GM19452 (cell line): ENCODE results near the gene AKAIN1.

Experiments used
- ATAC-seq: cut with Tn5 transposase; IDR thresholded peaks from one replicate; pipeline ENCODE4 v1.9.1; 2021; ENCODE audit not compliant: unreplicated experiment

The AKAIN1 gene

DNA sequence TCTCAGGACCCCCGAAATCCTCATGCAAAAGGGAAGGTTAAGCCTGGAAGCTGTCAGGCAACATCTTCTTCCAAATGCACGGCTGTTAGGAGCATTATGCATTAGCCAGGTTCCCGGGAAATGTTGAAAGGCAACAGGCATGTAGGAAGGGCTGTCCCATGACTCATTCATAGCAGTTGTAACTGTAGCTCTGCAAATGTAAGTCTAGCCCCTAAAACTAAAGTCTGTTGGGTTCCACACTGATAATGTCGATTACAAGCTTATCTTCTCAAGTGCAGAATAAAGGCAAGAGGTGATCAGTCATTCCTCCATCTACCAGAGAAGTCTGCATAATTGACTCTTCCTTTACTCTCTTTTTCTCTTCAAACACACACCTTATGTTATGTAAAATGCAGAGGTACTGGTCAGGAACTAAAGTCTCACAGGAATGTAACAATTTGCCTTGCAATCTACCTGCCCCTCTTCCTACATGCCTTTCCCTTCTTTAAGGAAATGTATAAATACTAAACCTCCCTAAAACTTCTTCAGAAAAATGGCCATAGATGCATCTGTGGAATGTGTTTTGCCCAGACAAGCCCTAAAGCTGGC lies 99.8 kb downstream of the AKAIN1 start:
- ATAC-seq = no peak

DNA sequence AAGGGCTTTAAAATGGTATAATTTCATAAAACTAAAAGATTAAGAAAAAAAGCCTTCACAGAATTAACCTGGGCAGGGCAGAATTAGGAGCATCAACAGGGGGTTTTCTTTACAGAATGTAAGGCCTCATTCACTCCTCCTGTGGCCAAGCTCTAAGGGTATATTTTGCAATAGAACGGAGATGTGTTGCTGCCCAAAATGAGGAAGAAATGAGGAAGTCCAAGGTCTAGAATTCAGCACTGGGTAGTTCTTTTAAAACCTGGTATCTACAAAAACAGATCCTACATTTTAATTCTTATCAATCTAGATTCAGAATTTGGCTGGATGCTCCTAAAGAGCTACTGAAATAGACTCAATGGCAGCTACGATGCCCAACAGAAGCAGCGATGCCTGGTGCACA lies 101.8 kb downstream of the AKAIN1 start:
- no peak for ATAC-seq

DNA sequence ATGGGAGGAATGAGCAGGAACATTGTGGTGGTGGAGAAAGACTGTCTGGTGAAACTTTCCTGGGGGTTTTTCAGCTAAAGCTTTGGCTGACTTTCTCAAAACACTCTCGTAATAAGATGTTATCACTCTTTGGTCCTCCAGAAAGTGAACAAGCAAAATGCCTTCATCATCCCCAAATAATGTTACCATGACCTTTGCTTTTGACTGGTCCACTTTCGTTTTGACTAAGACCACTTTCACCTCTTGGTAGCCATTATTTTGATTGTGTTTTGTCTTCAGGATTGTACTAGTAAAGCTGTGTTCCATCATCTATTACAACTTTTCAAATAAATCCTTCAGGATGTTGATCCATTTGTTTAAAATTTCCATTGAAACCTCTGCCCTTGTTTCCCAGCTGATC lies 103.2 kb downstream of the AKAIN1 start:
- ATAC-seq = no peak
